Mesenchymal stem cell (in vitro differentiated cells and primary cell): ENCODE results near the gene CLIC1.
A peak's percentile ranks its signal among the peaks of the same experiment; 100 is the strongest.

Experiments used
- DNase-seq: peaks from one replicate; pipeline ENCODE4 v3.0.0-alpha.2; 2013
- H2AFZ ChIP-seq: one replicate; pipeline ENCODE4 v1.6.1; 2013; ENCODE audit warnings: low read depth, mild to moderate bottlenecking, control low read depth, inconsistent platforms, low read length, moderate library complexity
- H2AK5ac ChIP-seq: 2 replicates; pipeline ENCODE4 v1.6.1; 2013; ENCODE audit warnings: low read length, moderate library complexity, mild to moderate bottlenecking, inconsistent platforms; ENCODE audit not compliant: severe bottlenecking
- H2BK120ac ChIP-seq: one replicate; pipeline ENCODE4 v1.6.1; 2013; ENCODE audit warnings: low read depth, mild to moderate bottlenecking, inconsistent platforms, low read length, moderate library complexity
- H2BK12ac ChIP-seq, 2 experiments: one replicate each; pipeline ENCODE4 v1.6.1; 2013; ENCODE audit warnings: inconsistent platforms in 2 of 2, low read length in 2 of 2, mild to moderate bottlenecking in 2 of 2, moderate library complexity in 2 of 2, control low read depth in 1 of 2
- H2BK15ac ChIP-seq: one replicate; pipeline ENCODE4 v1.6.1; 2013; ENCODE audit warnings: mild to moderate bottlenecking, low read depth, inconsistent platforms; ENCODE audit not compliant: poor library complexity, severe bottlenecking
- H2BK5ac ChIP-seq: 2 replicates; pipeline ENCODE4 v1.6.1; 2013; ENCODE audit warnings: low read depth, mild to moderate bottlenecking, low read length, control low read depth, inconsistent platforms; ENCODE audit not compliant: poor library complexity, severe bottlenecking
- H3K14ac ChIP-seq, 2 experiments: one replicate each; pipeline ENCODE4 v1.6.1; 2013; ENCODE audit warnings: inconsistent platforms in 2 of 2, low read length in 2 of 2, control low read depth in 1 of 2, mild to moderate bottlenecking in 1 of 2, moderate library complexity in 1 of 2
- H3K18ac ChIP-seq, 2 experiments: one replicate each; pipeline ENCODE4 v1.6.1; 2013; ENCODE audit warnings: inconsistent platforms in 2 of 2, low read length in 2 of 2, control low read depth in 1 of 2, low read depth in 1 of 2, mild to moderate bottlenecking in 1 of 2
- H3K23ac ChIP-seq, 2 experiments: one replicate each; pipeline ENCODE4 v1.6.1; 2013; ENCODE audit warnings: inconsistent platforms in 2 of 2, low read length in 2 of 2, mild to moderate bottlenecking in 2 of 2, moderate library complexity in 2 of 2, control low read depth in 1 of 2
- H3K27ac ChIP-seq: 2 replicates; pipeline ENCODE4 v1.5.1; 2013; ENCODE audit warnings: mild to moderate bottlenecking, moderate library complexity, low read length, control low read depth, inconsistent platforms; ENCODE audit not compliant: poor library complexity, severe bottlenecking
- H3K27me3 ChIP-seq, 2 experiments: 2 replicates each; pipeline versions ENCODE4 v1.6.1 to v1.7.0; 2013; ENCODE audit warnings: low read length in 2 of 2, mild to moderate bottlenecking in 2 of 2, moderate library complexity in 2 of 2, control low read depth in 1 of 2, inconsistent platforms in 1 of 2; ENCODE audit not compliant: control insufficient read depth in 1 of 2, insufficient read depth in 1 of 2
- H3K36me3 ChIP-seq, 2 experiments: 2 replicates each; pipeline versions ENCODE4 v1.6.1 to v1.7.0; 2013; ENCODE audit warnings: low read length in 2 of 2, control low read depth in 1 of 2, inconsistent platforms in 1 of 2, low read depth in 1 of 2, mild to moderate bottlenecking in 1 of 2; ENCODE audit not compliant: insufficient read depth in 2 of 2, control insufficient read depth in 1 of 2
- H3K4ac ChIP-seq, 2 experiments: one replicate each; pipeline ENCODE4 v1.6.1; 2013; ENCODE audit warnings: inconsistent platforms in 2 of 2, low read length in 2 of 2, mild to moderate bottlenecking in 2 of 2, moderate library complexity in 2 of 2, control low read depth in 1 of 2, low read depth in 1 of 2
- H3K4me1 ChIP-seq: 2 replicates; pipeline ENCODE4 v1.6.1; 2013; ENCODE audit warnings: low read depth, low read length, control low read depth; ENCODE audit not compliant: control insufficient read depth, insufficient read depth
- H3K4me2 ChIP-seq: 2 replicates; pipeline ENCODE4 v1.6.1; 2013; ENCODE audit warnings: low read length, mild to moderate bottlenecking, inconsistent platforms; ENCODE audit not compliant: poor library complexity, severe bottlenecking
- H3K4me3 ChIP-seq, 2 experiments: 2 replicates each; pipeline versions ENCODE4 v1.5.1 to v1.7.0; 2013; ENCODE audit warnings: low read length in 2 of 2, mild to moderate bottlenecking in 2 of 2, control low read depth in 1 of 2, low read depth in 1 of 2; ENCODE audit not compliant: insufficient read depth in 1 of 2
- H3K79me1 ChIP-seq: replicated peaks from 2 replicates; pipeline ENCODE4 v1.6.1; 2013; ENCODE audit warnings: mild to moderate bottlenecking, control low read depth, low read length, inconsistent platforms; ENCODE audit not compliant: poor library complexity, severe bottlenecking
- H3K9ac ChIP-seq: 2 replicates; pipeline ENCODE4 v1.7.0; 2013; ENCODE audit warnings: mild to moderate bottlenecking, low read length, moderate library complexity
- H3K9me3 ChIP-seq: 2 replicates; pipeline ENCODE4 v1.7.0; 2013; ENCODE audit warnings: mild to moderate bottlenecking, low read length; ENCODE audit not compliant: control insufficient read depth
- H4K8ac ChIP-seq: one replicate; pipeline ENCODE4 v1.6.1; 2013; ENCODE audit warnings: inconsistent platforms, mild to moderate bottlenecking, low read length, moderate library complexity
- H4K91ac ChIP-seq: one replicate; pipeline ENCODE4 v1.6.1; 2013; ENCODE audit warnings: mild to moderate bottlenecking, low read length, inconsistent platforms
- WGBS: methylation state at CpG from one replicate; pipeline ENCODE4 v1.1.7; 2013; ENCODE audit warnings: mixed read lengths; 5-methylcytosine and 5-hydroxymethylcytosine counted together

The CLIC1 gene

GRCh38 chr6:31736768-31737314 lies 511 bp upstream of the CLIC1 start:
- Histone ChIP-seq H2AFZ (no peak overlapping the region), H2BK120ac (peak overlapping the region; percentile 83), H3K9me3 (no peaks in the 10 kb centered on the region), H3K4me1 (peaks cover 33% of the 10 kb centered on the region), H3K27ac (peak overlapping the region; percentile 59), H4K91ac (peak overlapping the region; percentile 85), H2BK5ac (no peak overlapping the region), H3K27me3 (no peaks in the 10 kb centered on the region), H3K9ac (peak overlapping the region; percentile 100), H3K18ac (peak overlapping the region; percentile 87 to 98), H2BK15ac (peak overlapping the region; percentile 77), H3K4me2 (peak overlapping the region; percentile 72), H3K4ac (peak overlapping the region; percentile 98), H3K14ac (peak overlapping the region; percentile 89 to 96), H2BK12ac (peak overlapping the region; percentile 94 to 99), H3K36me3 (peaks cover 21 to 31% of the 10 kb centered on the region in 2 experiments), H4K8ac (peak overlapping the region; percentile 88), H2AK5ac (peak overlapping the region; percentile 71), H3K4me3 (peak overlapping the region in 1 of 2 experiments; percentile 100), H3K23ac (peak overlapping the region in 1 of 2 experiments; percentile 81), H3K79me1 (peaks cover 2% of the 10 kb centered on the region)
- no peak for DNase-seq
- 47% methylated on average over 8 of the region's 10 CpGs for WGBS

GRCh38 chr6:31734821-31735406 lies 1.4 kb downstream of the CLIC1 start:
- Histone ChIP-seq H2BK12ac (peak overlapping the region in 1 of 2 experiments; percentile 57), H3K23ac (no peak overlapping the region), H2BK120ac (peak overlapping the region; percentile 67), H3K27me3 (no peaks in the 10 kb centered on the region), H3K79me1 (peaks cover 2% of the 10 kb centered on the region), H3K9ac (peak overlapping the region; percentile 100), H2BK5ac (peak overlapping the region; percentile 58), H4K8ac (peak overlapping the region; percentile 80), H3K27ac (peak overlapping the region; percentile 97), H3K18ac (peak overlapping the region; percentile 37 to 85), H3K36me3 (peaks cover 31 to 41% of the 10 kb centered on the region in 2 experiments), H2AFZ (no peak overlapping the region), H3K9me3 (no peaks in the 10 kb centered on the region), H3K4me3 (peak overlapping the region; percentile 67 to 100), H3K4me1 (peaks cover 36% of the 10 kb centered on the region), H2BK15ac (no peak overlapping the region), H3K14ac (no peak overlapping the region), H2AK5ac (no peak overlapping the region), H3K4ac (peak overlapping the region; percentile 39 to 57), H3K4me2 (peak overlapping the region; percentile 72), H4K91ac (peak overlapping the region; percentile 84)
- WGBS: 0% methylated on average over 14 of the region's 18 CpGs
- DNase-seq: peak; percentile 81

DNA sequence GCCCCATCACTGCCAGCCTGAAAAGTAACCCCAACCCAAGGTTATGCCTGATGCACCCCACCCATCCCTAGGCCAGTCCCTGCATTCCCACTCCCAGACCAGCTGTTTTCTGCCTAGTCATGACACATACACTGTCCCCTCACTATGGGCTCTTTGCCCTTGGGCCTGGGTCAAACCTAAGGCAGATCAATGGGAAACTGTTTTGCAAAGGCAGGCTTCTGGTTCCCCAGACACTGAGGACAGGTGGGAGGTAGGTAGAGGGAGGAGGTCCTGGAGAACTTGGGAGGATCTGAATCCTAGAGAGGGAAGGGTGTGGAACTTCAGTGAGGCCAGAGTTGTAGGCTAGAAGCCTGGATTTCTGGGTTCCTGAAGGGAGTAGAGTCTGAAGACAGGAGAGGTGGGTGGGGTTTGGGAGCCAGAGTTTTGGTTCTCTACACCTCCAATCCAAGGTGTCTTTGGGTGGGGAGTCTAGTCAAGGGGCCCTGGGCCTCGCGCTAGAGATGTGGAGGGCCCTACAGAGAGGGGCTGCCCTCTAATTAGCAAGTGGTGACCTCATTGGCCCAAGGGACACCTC lies 2.0 kb downstream of the CLIC1 start:
- Histone ChIP-seq H3K27ac (peak overlapping the region; percentile 97), H3K23ac (peak overlapping the region in 1 of 2 experiments; percentile 9)

GRCh38 chr6:31733734-31734133 lies 2.6 kb downstream of the CLIC1 start:
- Histone ChIP-seq H3K4me2 (peak overlapping the region; percentile 72), H4K91ac (no peak overlapping the region), H2BK15ac (no peak overlapping the region), H3K79me1 (peaks cover 5% of the 10 kb centered on the region), H3K14ac (no peak overlapping the region), H2BK5ac (peak overlapping the region; percentile 3), H2AFZ (no peak overlapping the region), H2BK12ac (peak overlapping the region in 1 of 2 experiments; percentile 6), H3K4me1 (peaks cover 31% of the 10 kb centered on the region), H2AK5ac (peak overlapping the region; percentile 51), H3K4me3 (peak overlapping the region in 1 of 2 experiments; percentile 100), H3K36me3 (peaks cover 32 to 41% of the 10 kb centered on the region in 2 experiments), H4K8ac (no peak overlapping the region), H3K27ac (peak overlapping the region; percentile 97), H3K27me3 (no peaks in the 10 kb centered on the region), H2BK120ac (no peak overlapping the region), H3K4ac (peak overlapping the region in 1 of 2 experiments; percentile 21), H3K9me3 (no peaks in the 10 kb centered on the region), H3K18ac (peak overlapping the region in 1 of 2 experiments; percentile 4), H3K23ac (no peak overlapping the region), H3K9ac (peak overlapping the region; percentile 100)
- WGBS: 75% methylated on average over 4 of the region's 4 CpGs
- no peak for DNase-seq

More for the DNA sequence above, 2.0 kb downstream of the CLIC1 start:
- Histone ChIP-seq H3K9ac (peak overlapping the region; percentile 100), H3K9me3 (no peaks in the 10 kb centered on the region), H2BK5ac (peak overlapping the region; percentile 3), H2BK12ac (no peak overlapping the region), H3K27me3 (no peaks in the 10 kb centered on the region), H3K4ac (peak overlapping the region; percentile 13 to 46), H3K4me1 (peaks cover 34% of the 10 kb centered on the region), H3K14ac (no peak overlapping the region), H4K91ac (no peak overlapping the region), H3K36me3 (peaks cover 31 to 41% of the 10 kb centered on the region in 2 experiments), H4K8ac (no peak overlapping the region), H2BK15ac (no peak overlapping the region), H2BK120ac (no peak overlapping the region), H3K4me3 (peak overlapping the region; percentile 67 to 100), H2AFZ (no peak overlapping the region), H2AK5ac (peak overlapping the region; percentile 51), H3K18ac (peak overlapping the region; percentile 58 to 85), H3K4me2 (peak overlapping the region; percentile 72), H3K79me1 (peaks cover 2% of the 10 kb centered on the region)
- no peak for DNase-seq
- 0% methylated on average over 2 of the region's 2 CpGs for WGBS
